HUES48 (cell line): ENCODE measurements around the gene ZNF17.
A peak's percentile ranks its signal among the peaks of the same experiment; 100 is the strongest.

Experiments
- H3K27ac ChIP-seq: one replicate; pipeline ENCODE4 v1.7.0; 2013; ENCODE audit warnings: low read depth, low read length, inconsistent platforms
- H3K27me3 ChIP-seq: 2 replicates; pipeline ENCODE4 v1.6.1; 2013; ENCODE audit warnings: mild to moderate bottlenecking, low read length; ENCODE audit not compliant: control insufficient read depth, insufficient read depth
- H3K36me3 ChIP-seq: 2 replicates; pipeline ENCODE4 v1.6.1; 2013; ENCODE audit warnings: low read length; ENCODE audit not compliant: control insufficient read depth, insufficient read depth
- H3K4me1 ChIP-seq: 2 replicates; pipeline ENCODE4 v1.6.1; 2013; ENCODE audit warnings: mild to moderate bottlenecking, low read length; ENCODE audit not compliant: control insufficient read depth, insufficient read depth
- H3K4me3 ChIP-seq: 2 replicates; pipeline ENCODE4 v1.5.1; 2013; ENCODE audit warnings: mild to moderate bottlenecking, low read depth, low read length
- H3K9ac ChIP-seq: 2 replicates; pipeline ENCODE4 v1.6.1; 2013; ENCODE audit warnings: mild to moderate bottlenecking, low read depth, low read length, moderate library complexity
- H3K9me3 ChIP-seq: 2 replicates; pipeline ENCODE4 v1.6.1; 2013; ENCODE audit warnings: low read length; ENCODE audit not compliant: control insufficient read depth, insufficient read depth

The ZNF17 gene

DNA sequence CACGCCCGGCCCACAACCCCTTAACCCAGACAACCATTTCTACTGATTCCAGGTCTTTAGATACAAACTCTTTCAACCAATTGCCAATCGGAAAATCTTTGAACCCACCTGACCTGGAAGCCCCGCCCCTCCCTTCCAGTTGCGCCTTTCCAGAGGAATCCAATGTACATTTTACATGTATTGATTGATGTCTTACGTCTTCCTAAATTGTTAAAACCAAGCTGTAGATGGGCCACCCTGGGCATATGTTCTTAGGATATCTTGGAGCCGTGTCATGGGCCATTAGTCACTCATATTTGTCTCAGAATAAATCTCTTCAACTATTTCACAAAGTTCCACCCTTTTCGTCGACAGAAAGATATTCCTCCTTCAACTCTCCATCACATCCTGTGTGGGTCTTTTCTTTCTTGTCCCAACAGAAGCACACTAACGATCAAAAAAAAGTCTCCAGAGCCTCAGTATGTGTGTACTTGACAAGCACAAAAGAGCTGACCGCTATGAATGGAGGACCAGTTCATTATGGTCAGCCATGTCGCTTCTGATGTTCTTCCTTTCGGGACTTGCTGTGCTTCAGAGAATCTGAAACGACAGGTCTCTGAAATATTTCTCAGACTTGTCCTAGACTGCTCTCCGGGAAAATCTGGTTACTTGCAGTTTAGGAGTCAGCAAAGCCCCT, 23.6 kb downstream of the ZNF17 start:
- peak overlapping the region; percentile 96 for H3K27ac ChIP-seq
- peaks cover 7% of the 10 kb centered on the region; the same call in 1 of the 2 replicates for H3K4me1 ChIP-seq

DNA sequence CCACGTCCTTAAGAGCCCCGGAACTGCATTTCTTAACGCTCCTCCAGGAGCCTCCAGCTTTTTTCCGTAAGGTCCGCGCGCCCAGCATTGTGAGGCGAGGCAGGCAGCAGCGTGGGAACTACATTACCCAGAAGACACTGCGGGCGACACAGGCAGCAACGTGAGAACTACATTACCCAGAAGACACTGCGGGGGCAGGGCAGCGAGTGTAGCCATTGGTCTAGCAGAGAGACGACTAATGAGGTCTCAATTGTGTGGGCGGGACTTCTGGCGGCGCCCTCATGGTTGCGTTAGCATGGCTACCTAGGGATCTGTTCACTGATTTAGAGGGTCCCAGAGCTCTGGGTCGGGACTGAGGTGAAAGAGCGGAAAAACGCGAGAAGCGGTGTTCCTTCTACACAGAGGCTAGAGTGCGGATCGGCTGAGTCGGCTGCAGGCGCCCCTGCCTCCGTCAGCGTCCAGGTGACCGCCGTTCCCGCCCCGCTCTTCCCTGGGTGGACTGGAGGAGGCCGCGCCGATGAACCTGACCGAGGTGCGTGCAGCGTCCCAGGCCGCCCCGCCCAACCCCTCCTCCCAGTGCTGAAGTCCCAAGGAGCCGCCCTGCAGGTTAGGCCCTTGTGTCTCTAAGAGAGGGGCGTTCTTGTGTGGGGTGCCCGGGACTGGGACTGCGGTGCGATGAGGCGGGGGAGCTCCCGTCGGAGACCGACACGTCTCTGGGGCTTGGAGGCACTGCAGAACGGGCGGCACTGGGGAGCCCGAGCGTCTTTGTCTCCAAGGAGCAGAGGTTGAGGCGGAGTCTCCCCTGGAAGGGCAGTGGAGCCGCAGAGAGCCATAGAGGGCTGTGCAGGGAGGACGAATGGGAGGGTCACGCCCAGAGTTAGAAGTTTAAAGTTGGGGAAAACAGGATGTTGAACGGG, 24.4 kb downstream of the ZNF17 start, which contains the start of gene ZNF749:
ZNF749 (plus strand) TSS at position 264 of the 917 bp plus-strand sequence; CDS start at position 518, 254 bp downstream.
- Histone ChIP-seq H3K27ac (peak within 1 kb of the TSS; percentile 96), H3K27me3 (no peaks in the 10 kb centered on the region), H3K4me1 (peaks cover 7% of the 10 kb centered on the region; the same call in 1 of the 2 replicates), H3K36me3 (peaks cover 7% of the 10 kb centered on the region), H3K9me3 (no peaks in the 10 kb centered on the region), H3K4me3 (peak within 1 kb of the TSS; percentile 95), H3K9ac (peak within 1 kb of the TSS; percentile 97)

More for the DNA sequence above, 23.6 kb downstream of the ZNF17 start:
- H3K9ac ChIP-seq: peak overlapping the region; percentile 87
- H3K27me3 ChIP-seq: no peaks in the 10 kb centered on the region
- no peaks in the 10 kb centered on the region for H3K9me3 ChIP-seq
- peaks cover 7% of the 10 kb centered on the region for H3K36me3 ChIP-seq
- peak overlapping the region; percentile 95 for H3K4me3 ChIP-seq

DNA sequence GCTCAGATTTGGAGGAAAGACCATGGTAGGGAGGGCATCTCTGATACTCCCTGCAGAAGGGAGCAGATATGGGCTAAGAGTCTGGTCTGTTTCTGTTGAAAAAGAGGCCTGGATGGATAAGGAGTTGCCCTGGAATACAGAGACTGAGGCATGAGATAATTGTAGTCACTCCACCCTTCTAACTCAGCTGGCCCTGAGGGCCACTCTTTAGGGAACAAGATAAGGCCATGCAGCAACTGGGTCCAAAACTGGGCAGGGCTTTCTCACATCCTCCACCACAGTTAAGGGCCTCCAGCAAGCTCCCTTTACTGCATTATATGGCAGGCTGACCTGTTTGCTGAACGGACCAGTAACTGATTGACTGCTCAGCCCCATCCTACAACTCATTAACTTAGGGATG, 25.5 kb downstream of the ZNF17 start:
- Histone ChIP-seq H3K27ac (no peak overlapping the region), H3K4me1 (peaks cover 7% of the 10 kb centered on the region; the same call in 1 of the 2 replicates), H3K36me3 (peaks cover 7% of the 10 kb centered on the region), H3K9me3 (no peaks in the 10 kb centered on the region), H3K27me3 (no peaks in the 10 kb centered on the region), H3K9ac (no peak overlapping the region), H3K4me3 (peak overlapping the region; percentile 95)

DNA sequence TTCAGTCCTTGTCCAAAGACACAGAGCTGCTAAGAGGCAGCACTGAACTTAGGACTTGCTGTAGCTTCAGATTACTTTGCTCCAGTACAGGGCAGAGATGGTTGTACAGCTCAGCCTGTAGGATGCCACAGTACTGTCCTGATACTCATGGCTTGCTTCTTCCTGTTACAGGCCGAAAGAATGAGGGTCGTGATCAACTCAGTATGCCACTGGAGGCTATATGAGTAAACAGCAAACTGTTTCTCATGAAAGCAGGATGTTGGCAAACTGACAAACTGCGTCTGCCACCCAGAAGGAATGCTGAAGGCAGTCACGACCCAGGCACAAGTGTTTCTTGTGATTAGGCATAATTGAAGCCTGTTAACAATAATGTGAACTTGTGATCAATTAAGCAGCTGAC, 27.0 kb downstream of the ZNF17 start:
- Histone ChIP-seq H3K36me3 (peaks cover 16% of the 10 kb centered on the region), H3K4me1 (peaks cover 7% of the 10 kb centered on the region; the same call in 1 of the 2 replicates), H3K27me3 (no peaks in the 10 kb centered on the region), H3K9me3 (no peaks in the 10 kb centered on the region), H3K27ac (no peak overlapping the region), H3K9ac (no peak overlapping the region), H3K4me3 (no peak overlapping the region)

DNA sequence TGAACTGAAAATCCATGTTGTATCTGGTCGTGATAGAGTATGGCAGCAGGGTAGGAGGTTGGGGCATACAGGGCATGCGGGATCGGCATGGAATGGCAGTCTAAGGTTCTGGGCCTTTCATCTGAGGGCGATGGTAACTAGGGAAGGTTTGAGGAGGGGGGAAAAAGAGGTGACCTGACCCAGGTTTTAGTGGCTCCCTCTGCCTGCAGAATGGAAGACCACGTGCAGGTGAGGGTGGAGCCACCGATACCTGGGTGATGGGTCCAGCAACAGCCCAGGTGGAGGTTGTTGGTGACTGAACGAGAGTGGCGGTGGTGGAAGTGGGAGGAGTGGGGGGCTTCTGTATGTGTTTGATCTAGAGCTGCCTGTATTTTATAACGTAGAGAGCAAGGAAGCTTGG, 28.0 kb downstream of the ZNF17 start:
- Histone ChIP-seq H3K27me3 (no peaks in the 10 kb centered on the region), H3K36me3 (peaks cover 26% of the 10 kb centered on the region), H3K9me3 (no peaks in the 10 kb centered on the region), H3K4me1 (peaks cover 7% of the 10 kb centered on the region; the same call in 1 of the 2 replicates), H3K4me3 (no peak overlapping the region), H3K27ac (no peak overlapping the region), H3K9ac (no peak overlapping the region)

DNA sequence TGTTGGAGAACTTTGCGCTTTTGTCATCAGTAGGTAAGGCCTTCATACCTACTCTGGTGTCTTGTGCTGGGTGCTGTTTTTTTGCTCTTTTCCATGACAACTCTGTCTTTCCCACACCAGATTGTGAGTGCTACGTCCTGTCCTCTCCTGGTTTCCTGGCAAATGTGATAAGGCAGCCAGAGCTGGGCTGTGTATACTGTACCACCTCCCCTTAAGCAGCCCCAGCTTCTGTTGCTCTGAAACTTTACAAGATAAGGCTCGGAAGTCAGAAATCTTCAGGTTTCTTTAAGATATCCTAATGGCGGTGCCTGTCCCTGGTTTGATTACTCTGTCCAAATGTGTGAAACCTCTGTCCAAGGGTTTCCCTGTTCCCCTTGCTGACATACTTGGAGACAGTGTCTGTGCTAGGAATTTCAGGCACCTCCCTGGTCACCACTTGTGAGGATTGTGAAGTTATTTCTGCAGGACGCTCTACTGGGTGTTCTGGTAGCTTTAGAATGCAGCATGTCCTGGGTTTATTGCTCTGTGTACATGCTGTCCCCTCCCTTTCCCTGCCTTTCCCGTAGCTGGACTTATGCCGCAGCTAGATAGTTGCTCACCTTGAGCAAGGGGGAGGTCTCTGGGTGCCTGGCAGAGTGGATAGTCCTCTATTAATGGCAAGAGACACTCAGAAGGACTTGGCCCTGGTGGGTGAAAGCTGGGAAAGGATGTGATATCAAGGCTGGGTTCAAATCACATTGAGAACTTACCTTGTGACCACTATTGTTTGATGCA, 31.2 kb downstream of the ZNF17 start:
- Histone ChIP-seq H3K4me3 (no peak overlapping the region), H3K4me1 (no peaks in the 10 kb centered on the region), H3K9ac (no peak overlapping the region), H3K27ac (no peak overlapping the region), H3K9me3 (no peaks in the 10 kb centered on the region), H3K36me3 (peaks cover 43% of the 10 kb centered on the region), H3K27me3 (no peaks in the 10 kb centered on the region)

DNA sequence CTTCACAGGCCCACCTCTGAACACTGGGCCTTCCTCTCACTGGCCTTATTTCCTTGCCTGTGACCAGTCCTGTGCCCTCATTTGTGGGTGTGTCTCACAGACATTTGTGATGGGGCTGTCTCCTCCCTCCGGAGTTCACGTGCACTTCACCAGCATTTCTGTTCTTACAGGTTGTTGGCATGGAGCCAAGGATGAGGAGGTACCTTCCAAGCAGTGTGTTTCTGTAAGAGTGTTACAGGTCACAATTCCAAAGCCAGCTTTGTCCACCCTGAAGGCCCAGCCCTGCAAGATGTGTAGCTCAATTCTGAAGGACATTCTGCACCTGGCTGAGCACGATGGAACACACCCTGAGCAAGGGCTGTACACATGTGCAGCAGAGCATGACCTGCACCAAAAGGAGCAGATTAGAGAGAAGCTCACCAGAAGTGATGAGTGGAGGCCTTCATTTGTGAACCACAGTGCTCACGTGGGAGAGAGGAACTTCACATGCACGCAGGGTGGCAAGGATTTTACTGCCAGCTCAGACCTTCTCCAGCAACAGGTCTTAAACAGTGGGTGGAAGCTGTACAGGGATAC, 32.2 kb downstream of the ZNF17 start:
- Histone ChIP-seq H3K4me3 (no peak overlapping the region), H3K36me3 (peaks cover 43% of the 10 kb centered on the region), H3K4me1 (no peaks in the 10 kb centered on the region), H3K27me3 (no peaks in the 10 kb centered on the region), H3K9me3 (no peaks in the 10 kb centered on the region), H3K27ac (no peak overlapping the region), H3K9ac (no peak overlapping the region)

DNA sequence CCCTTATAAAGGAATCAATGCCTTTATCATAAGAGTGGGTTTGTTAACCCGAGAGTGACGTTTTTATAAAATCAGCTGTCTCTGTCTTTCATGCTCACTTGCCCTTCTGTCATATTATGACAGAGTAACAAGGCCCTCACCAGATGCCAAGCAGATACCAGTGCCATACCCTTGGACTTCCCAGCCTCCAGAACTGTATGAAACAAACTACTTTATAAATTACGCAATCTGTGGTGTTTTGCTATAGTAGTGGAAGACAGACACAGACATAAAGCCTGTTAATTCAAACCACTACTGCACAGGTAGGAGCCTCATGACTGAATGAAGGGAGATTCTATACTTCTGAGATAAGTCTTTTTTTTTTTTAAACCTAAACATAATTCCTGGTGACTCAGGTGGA, 41.3 kb downstream of the ZNF17 start:
- Histone ChIP-seq H3K4me3 (no peak overlapping the region), H3K9me3 (no peaks in the 10 kb centered on the region), H3K9ac (no peak overlapping the region), H3K36me3 (no peaks in the 10 kb centered on the region), H3K27ac (no peak overlapping the region), H3K4me1 (no peaks in the 10 kb centered on the region), H3K27me3 (no peaks in the 10 kb centered on the region)

DNA sequence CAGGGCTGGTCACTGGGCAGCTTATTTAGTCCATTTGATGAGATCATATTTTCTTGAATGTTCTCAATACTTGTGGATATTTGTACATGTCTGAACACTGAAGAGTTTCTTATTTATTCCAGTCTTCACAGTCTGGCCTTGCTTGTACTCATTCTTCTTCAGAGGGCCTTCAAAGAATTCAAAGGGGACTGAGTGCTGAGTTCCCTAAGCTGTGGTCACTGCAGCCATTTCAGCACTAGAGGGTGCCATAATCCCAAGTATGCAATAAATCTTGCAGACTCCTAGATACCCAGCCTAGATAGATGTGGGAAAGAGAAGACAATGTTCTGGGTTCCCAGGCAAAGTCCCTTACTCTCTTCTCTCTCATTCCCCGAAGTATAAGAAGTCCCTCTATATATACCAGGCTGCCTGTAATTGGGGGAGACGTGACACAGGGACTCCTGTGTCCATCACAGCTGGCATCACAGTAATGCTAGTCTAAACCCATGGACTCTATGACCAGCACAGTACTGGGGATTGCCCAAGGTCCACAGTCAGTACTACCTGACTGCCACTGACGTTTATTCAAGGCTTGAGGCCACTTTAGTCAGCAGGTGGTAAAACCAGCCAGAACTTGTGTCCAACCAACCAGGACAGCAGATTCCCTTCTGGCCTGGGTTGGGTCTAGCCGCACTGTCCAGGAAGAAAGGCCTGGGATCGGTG, 54.9 kb downstream of the ZNF17 start:
- no peak overlapping the region for H3K27ac ChIP-seq
- H3K36me3 ChIP-seq: no peaks in the 10 kb centered on the region
- H3K4me3 ChIP-seq: no peak overlapping the region
- H3K9ac ChIP-seq: no peak overlapping the region
- H3K9me3 ChIP-seq: peaks cover 45% of the 10 kb centered on the region
- no peaks in the 10 kb centered on the region for H3K27me3 ChIP-seq
- H3K4me1 ChIP-seq: no peaks in the 10 kb centered on the region

DNA sequence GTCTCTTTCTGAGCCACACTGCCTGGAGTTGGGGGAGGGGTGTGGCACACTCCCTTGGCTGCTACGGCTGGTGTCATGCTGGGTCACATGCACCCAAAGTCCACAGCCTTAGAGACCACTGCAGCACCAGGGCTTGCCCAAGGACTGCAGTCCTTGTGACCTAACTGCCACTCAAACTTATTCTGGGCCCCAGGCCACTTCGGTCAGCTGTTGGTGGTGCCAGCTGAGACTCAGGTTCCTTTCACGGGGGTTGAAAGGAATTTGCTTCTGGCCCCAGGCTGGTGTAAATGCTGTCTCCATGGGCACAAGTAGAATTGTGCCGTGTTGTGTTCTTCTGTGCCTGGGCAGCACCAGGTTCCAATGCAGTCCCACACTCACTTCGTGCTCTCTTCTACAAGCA, 55.5 kb downstream of the ZNF17 start:
- Histone ChIP-seq H3K36me3 (no peaks in the 10 kb centered on the region), H3K27me3 (no peaks in the 10 kb centered on the region), H3K4me3 (no peak overlapping the region), H3K9ac (no peak overlapping the region), H3K4me1 (no peaks in the 10 kb centered on the region), H3K27ac (no peak overlapping the region), H3K9me3 (peaks cover 50% of the 10 kb centered on the region)
